Upper lobe of left lung (tissue), 6 donors: ENCODE results near the gene GPC5. TPM values are rescaled to one million over a fixed set of nuclear protein-coding genes. Genes with fewer than 3 reads are reported as not detected.

ENCODE experiments used
- ATAC-seq, 2 donors: fragments of 200-7000 bp; cut with Tn5 transposase; one replicate each; pipeline ENCODE4 v1.9.1; 2022; ENCODE audit warnings: mild to moderate bottlenecking in 2 of 2, moderate library complexity in 2 of 2; ENCODE audit not compliant: low FRiP score in 2 of 2
- DNase-seq, 2 donors: peaks; one replicate each; pipeline ENCODE4 v3.0.0-alpha.2; 2019 to 2020
- H3K27ac ChIP-seq, 4 donors: fragments of 200-600 bp; sonication (generic); one replicate each; pipeline ENCODE4 v1.5.1; 2016 to 2019
- H3K27me3 ChIP-seq, 4 donors: fragments of 200-600 bp; sonication (generic); one replicate each; pipeline ENCODE4 v1.5.1; 2017 to 2019
- H3K36me3 ChIP-seq, 4 donors: fragments of 200-600 bp; sonication (generic); one replicate each; pipeline ENCODE4 v1.5.1; 2016 to 2019
- H3K4me1 ChIP-seq, 4 donors: fragments of 200-600 bp; sonication (generic); one replicate each; pipeline ENCODE4 v1.5.1; 2018 to 2019
- H3K4me3 ChIP-seq, 4 donors: fragments of 200-600 bp; sonication (generic); one replicate each; pipeline ENCODE4 v1.5.1; 2017 to 2019; ENCODE audit warnings: mild to moderate bottlenecking in 2 of 4, moderate library complexity in 1 of 4
- H3K9me3 ChIP-seq, 4 donors: fragments of 200-600 bp; sonication (generic); one replicate each; pipeline ENCODE4 v1.5.1; 2018 to 2019
- CTCF ChIP-seq, 6 experiments: fragments of 450-650 bp in 4 of 6; fragments of 200-600 bp in 2 of 6; sonication (generic) in 2 of 6; IDR thresholded peaks; one replicate each; pipeline ENCODE4 v1.5.1; 2016 to 2019; ENCODE audit warnings: antibody characterized with exemption in 6 of 6
- EP300 ChIP-seq, 4 donors: sonication (generic); formaldehyde crosslinking; IDR thresholded peaks; one replicate each; pipeline ENCODE4 v1.5.1; 2017; ENCODE audit warnings: antibody characterized with exemption in 4 of 4, control low read depth in 2 of 4
- POLR2A ChIP-seq, 4 donors: fragments of 450-650 bp; IDR thresholded peaks; one replicate each; pipeline ENCODE4 v1.5.1; 2016 to 2017; ENCODE audit warnings: antibody characterized with exemption in 4 of 4, mild to moderate bottlenecking in 2 of 4
- POLR2AphosphoS5 ChIP-seq, 2 donors: sonication (generic); formaldehyde crosslinking; IDR thresholded peaks; one replicate each; pipeline ENCODE4 v1.5.1; 2017; ENCODE audit warnings: antibody characterized with exemption in 2 of 2
- WGBS, 2 donors: methylation state at CpG; one replicate each; pipeline ENCODE4 v1.1.5; 2017 to 2018; 5-methylcytosine and 5-hydroxymethylcytosine counted together
- total RNA-seq, 6 donors: library from RNA; depleted of rRNA in 4 of 6; stranded (reverse); fragments of >200 nt in 4 of 6; gene quantifications; one replicate each; pipeline versions ENCODE4 v1.1.0 to v1.2.1, GENCODE V29; 2016 to 2021
- donor health status: DM: no; HTN: no; CAD: no; lungs with moderate emphysema.
- donor health status: DM: no; HTN: yes; CAD: no; lungs with severe emphysema.

The GPC5 gene
- total RNA-seq, 6 donors from 2014 or later = 7.6 to 51.4 (median 12.8) TPM

- no peaks in the 10 kb centered on the region for H3K27me3 ChIP-seq
- WGBS, 2 donors = 42 to 44% methylated on average over 4 of the region's 4 CpGs
- no peak for ATAC-seq
These were observed 327.2 kb downstream of the GPC5 start for GRCh38 chr13:91725646-91726045.

GRCh38 chr13:91726671-91727070, 328.2 kb downstream of the GPC5 start:
- H3K36me3 ChIP-seq = no peaks in the 10 kb centered on the region
- H3K4me3 ChIP-seq = no peak overlapping the region
- H3K27ac ChIP-seq = no peak overlapping the region
- H3K27me3 ChIP-seq = no peaks in the 10 kb centered on the region
- no peaks in the 10 kb centered on the region for H3K4me1 ChIP-seq
- TF ChIP-seq POLR2A (IDR thresholded peaks at IDR 0.05) (no peak), POLR2AphosphoS5 (IDR thresholded peaks at IDR 0.05) (no peak), CTCF (IDR thresholded peaks at IDR 0.05) (no peak), EP300 (IDR thresholded peaks at IDR 0.05) (no peak)
- ATAC-seq = no peak
- no peak for DNase-seq
- H3K9me3 ChIP-seq = no peaks in the 10 kb centered on the region
- whole genome bisulfite sequencing, 2 donors = 69 to 76% methylated on average over 6 of the region's 6 CpGs

More at GRCh38 chr13:91725646-91726045, 327.2 kb downstream of the GPC5 start:
- no peak overlapping the region for H3K4me3 ChIP-seq
- H3K36me3 ChIP-seq = no peaks in the 10 kb centered on the region
- no peaks in the 10 kb centered on the region for H3K4me1 ChIP-seq
- H3K9me3 ChIP-seq = no peaks in the 10 kb centered on the region
- no peak overlapping the region for H3K27ac ChIP-seq
- TF ChIP-seq CTCF (IDR thresholded peaks at IDR 0.05) (no peak), POLR2A (IDR thresholded peaks at IDR 0.05) (no peak), POLR2AphosphoS5 (IDR thresholded peaks at IDR 0.05) (no peak), EP300 (IDR thresholded peaks at IDR 0.05) (no peak)
- DNase-seq = no peak

GRCh38 chr13:91729859-91730258, 331.4 kb downstream of the GPC5 start:
- Histone ChIP-seq H3K9me3 (no peaks in the 10 kb centered on the region), H3K27me3 (no peaks in the 10 kb centered on the region), H3K4me3 (no peak overlapping the region), H3K27ac (no peak overlapping the region), H3K4me1 (no peaks in the 10 kb centered on the region), H3K36me3 (no peaks in the 10 kb centered on the region)
- TF ChIP-seq EP300 (IDR thresholded peaks at IDR 0.05) (no peak), POLR2AphosphoS5 (IDR thresholded peaks at IDR 0.05) (no peak), CTCF (IDR thresholded peaks at IDR 0.05) (no peak), POLR2A (IDR thresholded peaks at IDR 0.05) (no peak)
- no peak for DNase-seq
- no peak for ATAC-seq
- 72 to 79% methylated on average over 1 of the region's 1 CpG for WGBS, 2 donors

- Histone ChIP-seq H3K9me3 (no peaks in the 10 kb centered on the region), H3K4me1 (no peaks in the 10 kb centered on the region), H3K36me3 (no peaks in the 10 kb centered on the region), H3K4me3 (no peak overlapping the region), H3K27ac (no peak overlapping the region), H3K27me3 (no peaks in the 10 kb centered on the region)
- TF ChIP-seq POLR2AphosphoS5 (IDR thresholded peaks at IDR 0.05) (no peak), CTCF (IDR thresholded peaks at IDR 0.05) (no peak), POLR2A (IDR thresholded peaks at IDR 0.05) (no peak), EP300 (IDR thresholded peaks at IDR 0.05) (no peak)
- 100% methylated on average over 2 of the region's 2 CpGs for WGBS, 2 donors
- DNase-seq = no peak
- no peak for ATAC-seq
These were observed 341.3 kb downstream of the GPC5 start for GRCh38 chr13:91739751-91740150.

GRCh38 chr13:91740756-91741155, 342.3 kb downstream of the GPC5 start:
- no peaks in the 10 kb centered on the region for H3K27me3 ChIP-seq
- 81 to 92% methylated on average over 2 of the region's 2 CpGs for WGBS, 2 donors
- H3K27ac ChIP-seq = no peak overlapping the region
- H3K4me1 ChIP-seq = no peaks in the 10 kb centered on the region
- no peak for DNase-seq
- no peaks in the 10 kb centered on the region for H3K36me3 ChIP-seq
- no peak overlapping the region for H3K4me3 ChIP-seq
- no peak for TF ChIP-seq CTCF (IDR thresholded peaks at IDR 0.05)
- no peak for TF ChIP-seq EP300 (IDR thresholded peaks at IDR 0.05)
- no peak for TF ChIP-seq POLR2AphosphoS5 (IDR thresholded peaks at IDR 0.05)
- TF ChIP-seq POLR2A (IDR thresholded peaks at IDR 0.05) = no peak
- no peaks in the 10 kb centered on the region for H3K9me3 ChIP-seq
- ATAC-seq = no peak
